Temporal lobe (tissue), 1 donor: ENCODE measurements around the gene ALPI. TPM values are rescaled to one million over a fixed set of nuclear protein-coding genes. Genes with fewer than 3 reads are reported as not detected.

Source experiments
- total RNA-seq: library from RNA; depleted of rRNA; stranded (reverse); fragments of >200 nt; gene quantifications from one replicate; pipeline ENCODE4 v1.2.3, GENCODE V29; 2014

Gene ALPI
- total RNA-seq, 1 donor from 2014 or later: not detected

Other genes with a start within 250 kb of the ALPI start
- not detected for gene ALPP, start 77.4 kb upstream of the ALPI start, total RNA-seq
- gene ALPG, start 49.3 kb upstream of the ALPI start, total RNA-seq: not detected
- 1.5 TPM for gene ECEL1, start 31.7 kb downstream of the ALPI start, total RNA-seq
- gene PRSS56, start 64.2 kb downstream of the ALPI start, total RNA-seq: under 0.01 TPM
- gene CHRND, start 70.0 kb downstream of the ALPI start, total RNA-seq: not detected
- not detected for gene CHRNG, start 83.5 kb downstream of the ALPI start, total RNA-seq
- gene TIGD1, start 94.4 kb downstream of the ALPI start, total RNA-seq: 8.9 TPM
- 30.5 TPM for gene EIF4E2, start 94.5 kb downstream of the ALPI start, total RNA-seq
- 2.7 TPM for gene EFHD1, start 177.5 kb downstream of the ALPI start, total RNA-seq
- 72.5 TPM for gene GIGYF2, start 241.2 kb downstream of the ALPI start, total RNA-seq